Heart left ventricle (tissue), 16 donors: ENCODE data around the gene MAGI2. TPM values are rescaled to one million over a fixed set of nuclear protein-coding genes. Genes with fewer than 3 reads are reported as not detected.

ENCODE experiments used
- ATAC-seq, 4 donors: fragments of 200-7000 bp; cut with Tn5 transposase; one replicate each; pipeline ENCODE4 v1.9.1; 2020 to 2022; ENCODE audit warnings: moderate library complexity in 4 of 4, mild to moderate bottlenecking in 3 of 4, moderate number of reproducible peaks in 1 of 4
- DNase-seq, 5 donors: peaks; one replicate each; pipeline ENCODE4 v3.0.0-alpha.2; 2020
- H3K27ac ChIP-seq, 12 donors: fragments of 200-600 bp; sonication (generic) in 4 of 12; one replicate each; pipeline versions ENCODE4 v1.5.0 to v1.8.0; 2016 to 2022; ENCODE audit warnings: mild to moderate bottlenecking in 2 of 12
- H3K27me3 ChIP-seq, 9 donors: fragments of 200-600 bp; sonication (generic) in 2 of 9; one replicate each; pipeline versions ENCODE4 v1.5.1 to v1.8.0; 2016 to 2022; ENCODE audit warnings: mild to moderate bottlenecking in 3 of 9
- H3K36me3 ChIP-seq, 9 donors: fragments of 200-600 bp; sonication (generic) in 2 of 9; one replicate each; pipeline versions ENCODE4 v1.5.0 to v1.8.0; 2018 to 2022; ENCODE audit warnings: mild to moderate bottlenecking in 2 of 9
- H3K4me1 ChIP-seq, 12 donors: fragments of 200-600 bp; sonication (generic) in 4 of 12; one replicate each; pipeline versions ENCODE4 v1.5.0 to v1.8.0; 2016 to 2022; ENCODE audit warnings: mild to moderate bottlenecking in 3 of 12
- H3K4me3 ChIP-seq, 12 donors: fragments of 200-600 bp; sonication (generic) in 4 of 12; one replicate each; pipeline versions ENCODE4 v1.5.0 to v1.8.0; 2017 to 2022; ENCODE audit warnings: mild to moderate bottlenecking in 9 of 12, moderate library complexity in 4 of 12
- H3K9me3 ChIP-seq, 12 donors: fragments of 200-600 bp; sonication (generic) in 4 of 12; one replicate each; pipeline versions ENCODE4 v1.5.0 to v1.8.0; 2016 to 2022; ENCODE audit warnings: mild to moderate bottlenecking in 1 of 12
- CTCF ChIP-seq, 12 donors: fragments of 200-600 bp; sonication (generic) in 4 of 12; IDR thresholded peaks; one replicate each; pipeline versions ENCODE4 v1.5.0 to v1.8.0; 2018 to 2022; ENCODE audit warnings: antibody characterized with exemption in 12 of 12, mild to moderate bottlenecking in 5 of 12
- POLR2A ChIP-seq, 2 donors: fragments of 450-650 bp; IDR thresholded peaks; one replicate each; pipeline ENCODE4 v1.6.1; 2017; ENCODE audit warnings: antibody characterized with exemption in 2 of 2, mild to moderate bottlenecking in 2 of 2, moderate library complexity in 2 of 2
- WGBS, 4 donors: extraction: QIAGEN DNeasy Blood & Tissue Kit in 2 of 4; methylation state at CpG; one replicate each; pipeline versions ENCODE4 v1.1.5 to v1.1.7; 2013 to 2018; 5-methylcytosine and 5-hydroxymethylcytosine counted together
- intact Hi-C, 10 donors: fragments of 100-400 bp; cut with DNase I; formaldehyde crosslinking; loops; one replicate each; pipeline versions ENCODE4 v1.11.1 to v1.14.2; 2022
- polyA plus RNA-seq, 2 donors: library from polyadenylated mRNA; stranded (reverse); fragments of 200-250 nt; gene quantifications; one replicate each; pipeline ENCODE4 v1.2.3, GENCODE V29; 2013
- total RNA-seq, 9 donors: library from RNA; depleted of rRNA in 2 of 9; stranded (reverse); fragments of >200 nt in 2 of 9; fragmentation: NEBNext Ultra II Directional in 3 of 9; extraction: Animal tissue kit (Norgen Biotek cat#: 25700) in 3 of 9; gene quantifications; one replicate each; pipeline versions ENCODE4 v1.1.0 to v1.2.4, GENCODE V29; 2016 to 2023
- donor health status: ischemic (EF 13 %, LVEDD 7.1; RV severe dilation, severe dysfunction).
- donor health status: healthy with polysubstance abuse.
- donor health status: DM: no; HTN: yes; CAD: no.
- donor health status: DM: no; HTN: no; CAD: no.
- donor health status: ischemic (EF 25% LVEDD 6.9; RV normal size, moderate dysfunction).
- donor health status: ischemic (EF 25% LVEDD 5.7; RV mildly dilated, moderate dysfunction).
- donor health status: healthy.
- donor health status: DM: yes; HTN: yes; CAD: no.
- donor health status: ischemic (EF 35%, LVEDD 5.7; RV mildly dilated, moderate dysfunction).
- donor health status: nonischemic (EF 11% LVEDD 7.7; RV severe dilation, severe dysfunction).
- donor health status: DM: yes; HTN: yes; CAD: no.
- donor health status: PGD.
- donor health status: ischemic (EF 29% LVEDD 5.4; RV normal size, mild dysfunction).
- donor health status: nonischemic (EF 23%, LVEDD 6.1; RV moderate dilation, normal function).

Gene MAGI2
- total and polyA plus RNA-seq, 11 donors, result 1.1 to 6.8 (median 3.8) TPM

GRCh38 chr7:78167860-78168259 lies 1285.6 kb downstream of the MAGI2 start:
- intact Hi-C loops, result loop anchor here in 1 of 10 donors (10.0 kb wide), 1 partner anchor 63 kb away; no protein-coding TSS in a partner anchor
- ATAC-seq (no peak), DNase-seq (no peak)
- Histone ChIP-seq H3K27ac (no peak overlapping the region), H3K4me3 (no peak overlapping the region), H3K27me3 (no peaks in the 10 kb centered on the region), H3K9me3 (no peaks in the 10 kb centered on the region), H3K4me1 (peaks cover 0 to under 1% (median 0%) of the 10 kb centered on the region in 12 donors), H3K36me3 (no peaks in the 10 kb centered on the region)
- TF ChIP-seq POLR2A (IDR thresholded peaks at IDR 0.05) (no peak), CTCF (IDR thresholded peaks at IDR 0.05) (no peak)
- WGBS, 4 donors, result 94 to 96% (median 95%) methylated on average over 12 of the region's 12 CpGs

GRCh38 chr7:78165854-78166253 lies 1287.6 kb downstream of the MAGI2 start:
- Histone ChIP-seq H3K4me1 (no peaks in the 10 kb centered on the region), H3K9me3 (no peaks in the 10 kb centered on the region), H3K27ac (no peak overlapping the region), H3K27me3 (no peaks in the 10 kb centered on the region), H3K36me3 (no peaks in the 10 kb centered on the region), H3K4me3 (no peak overlapping the region)
- TF ChIP-seq POLR2A (IDR thresholded peaks at IDR 0.05), result no peak
- no peak for TF ChIP-seq CTCF (IDR thresholded peaks at IDR 0.05)
- ATAC-seq (no peak), DNase-seq (no peak)
- intact Hi-C loops, result loop anchor here in 1 of 10 donors (10.0 kb wide), 1 partner anchor 61 kb away; no protein-coding TSS in a partner anchor
- WGBS, 4 donors, result 67 to 82% (median 80%) methylated on average over 3 of the region's 3 CpGs

- Histone ChIP-seq H3K36me3 (no peaks in the 10 kb centered on the region), H3K27ac (no peak overlapping the region), H3K27me3 (no peaks in the 10 kb centered on the region), H3K9me3 (no peaks in the 10 kb centered on the region), H3K4me1 (no peaks in the 10 kb centered on the region), H3K4me3 (no peak overlapping the region)
- TF ChIP-seq CTCF (IDR thresholded peaks at IDR 0.05) (no peak), POLR2A (IDR thresholded peaks at IDR 0.05) (no peak)
- intact Hi-C loops, result loop anchor here in 1 of 10 donors (10.0 kb wide), 1 partner anchor 61 kb away; no protein-coding TSS in a partner anchor
- DNase-seq, result no peak
- ATAC-seq, result no peak
- WGBS, 4 donors, result 49 to 61% (median 54%) methylated on average over 5 of the region's 5 CpGs
Measured at GRCh38 chr7:78165454-78165853, 1288.0 kb downstream of the MAGI2 start.

GRCh38 chr7:78164459-78164858 lies 1289.0 kb downstream of the MAGI2 start:
- H3K27me3 ChIP-seq, result no peaks in the 10 kb centered on the region
- no peak overlapping the region for H3K27ac ChIP-seq
- H3K9me3 ChIP-seq, result no peaks in the 10 kb centered on the region
- H3K36me3 ChIP-seq, result peaks cover 0 to 3% (median 0%) of the 10 kb centered on the region in 9 donors
- WGBS, 4 donors, result 33 to 42% (median 36%) methylated on average over 1 of the region's 1 CpG
- no peak for DNase-seq
- H3K4me3 ChIP-seq, result no peak overlapping the region
- TF ChIP-seq POLR2A (IDR thresholded peaks at IDR 0.05), result no peak
- no peak for TF ChIP-seq CTCF (IDR thresholded peaks at IDR 0.05)
- intact Hi-C loops, result loop anchor here in 1 of 10 donors (10.0 kb wide), 1 partner anchor 60 kb away; no protein-coding TSS in a partner anchor
- peak in 1 of 4 donors; percentile 36 for ATAC-seq
- no peaks in the 10 kb centered on the region for H3K4me1 ChIP-seq
